ENCODE data around the gene HPSE2.

- no peak for TF ChIP-seq TSHZ2 (CRISPR knock-in tag; IDR thresholded peaks at IDR 0.05)
- TF ChIP-seq CREB5 (CRISPR knock-in tag; IDR thresholded peaks at IDR 0.05; ENCODE audit: low read depth): no peak
- no peak for TF ChIP-seq ZFP30 (CRISPR knock-in tag; IDR thresholded peaks at IDR 0.05)
- TF ChIP-seq RARB (CRISPR knock-in tag; IDR thresholded peaks at IDR 0.05): no peak
- no peak for TF ChIP-seq CSDC2 (CRISPR knock-in tag; IDR thresholded peaks at IDR 0.05)
- TF ChIP-seq PPARA (CRISPR knock-in tag; IDR thresholded peaks at IDR 0.05; ENCODE audit: borderline replicate concordance): no peak
- TF ChIP-seq ZFP3 (CRISPR knock-in tag; IDR thresholded peaks at IDR 0.05): no peak
- no peak for TF ChIP-seq PATZ1 (CRISPR knock-in tag; IDR thresholded peaks at IDR 0.05; ENCODE audit: borderline replicate concordance)
- no peak for TF ChIP-seq ISL1 (CRISPR knock-in tag; IDR thresholded peaks at IDR 0.05)
- TF ChIP-seq GLIS3 (CRISPR knock-in tag; IDR thresholded peaks at IDR 0.05): no peak
- no peak for TF ChIP-seq BACH2 (CRISPR knock-in tag; IDR thresholded peaks at IDR 0.05; ENCODE audit: borderline replicate concordance)
- no peak for TF ChIP-seq CSRNP3 (CRISPR knock-in tag; IDR thresholded peaks at IDR 0.05)
- TF ChIP-seq ZNF70 (CRISPR knock-in tag; IDR thresholded peaks at IDR 0.05): no peak
Measured at GRCh38 chr10:98487649-98488048, 748.0 kb downstream of the HPSE2 start.
